SK-N-SH treated with all-trans-retinoic acid at 6 μM for 48 hours (cell line): ENCODE data around the gene ABCC10.
A peak's percentile ranks its signal among the peaks of the same experiment; 100 is the strongest.
"Not testable (repeated sequence)": the region's sequence is repeated elsewhere in the genome, so short reads cannot be mapped to it uniquely, and the experiment has no call there.

ENCODE experiments used
- ATAC-seq: fragments of 200-7000 bp; cut with Tn5 transposase; 3 replicates; pipeline ENCODE4 v1.9.1; 2020; ENCODE audit warnings: mild to moderate bottlenecking, moderate library complexity
- ARNTL ChIP-seq: fragments of 450-650 bp; formaldehyde crosslinking; IDR thresholded peaks from 2 replicates; pipeline ENCODE4 v1.5.0; 2020; ENCODE audit warnings: low read depth, mild to moderate bottlenecking, moderate library complexity, borderline replicate concordance
- BACH2 ChIP-seq: fragments of 250-450 bp; sonication (Bioruptor Pico); IDR thresholded peaks from 2 replicates; pipeline ENCODE4 v1.9.0; 2021; ENCODE audit warnings: mild to moderate bottlenecking, borderline replicate concordance
- CSDC2 ChIP-seq: fragments of 250-450 bp; sonication (Bioruptor Pico); IDR thresholded peaks from 2 replicates; pipeline ENCODE4 v1.5.0; 2020; ENCODE audit warnings: mild to moderate bottlenecking, moderate library complexity
- ESRRG ChIP-seq: fragments of 250-450 bp; sonication (Bioruptor Pico); IDR thresholded peaks from 2 replicates; pipeline ENCODE4 v1.6.1; 2021; ENCODE audit warnings: mild to moderate bottlenecking
- GLIS3 ChIP-seq: fragments of 250-450 bp; sonication (Bioruptor Pico); IDR thresholded peaks from 2 replicates; pipeline ENCODE4 v1.5.0; 2020; ENCODE audit warnings: mild to moderate bottlenecking, moderate library complexity
- ISL1 ChIP-seq: fragments of 250-450 bp; sonication (Bioruptor Pico); IDR thresholded peaks from 2 replicates; pipeline ENCODE4 v2.1.2; 2022; ENCODE audit warnings: mild to moderate bottlenecking, moderate library complexity
- OSR1 ChIP-seq: fragments of 250-450 bp; sonication (Bioruptor Pico); IDR thresholded peaks from 2 replicates; pipeline ENCODE4 v1.8.0; 2022; ENCODE audit warnings: moderate library complexity, mild to moderate bottlenecking, inconsistent platforms
- PPARA ChIP-seq: fragments of 250-450 bp; sonication (Bioruptor Pico); IDR thresholded peaks from 2 replicates; pipeline ENCODE4 v1.5.0; 2020; ENCODE audit warnings: mild to moderate bottlenecking, borderline replicate concordance
- RARB ChIP-seq: fragments of 250-450 bp; sonication (Bioruptor Pico); IDR thresholded peaks from 2 replicates; pipeline ENCODE4 v1.8.0; 2021; ENCODE audit warnings: mild to moderate bottlenecking, moderate library complexity
- TCF4 ChIP-seq: fragments of 250-450 bp; sonication (Bioruptor Pico); IDR thresholded peaks from 2 replicates; pipeline ENCODE4 v1.8.0; 2021; ENCODE audit warnings: mild to moderate bottlenecking, moderate library complexity, borderline replicate concordance
- TOX ChIP-seq: fragments of 250-450 bp; sonication (Bioruptor Pico); IDR thresholded peaks from 2 replicates; pipeline ENCODE4 v1.8.0; 2021; ENCODE audit warnings: mild to moderate bottlenecking, moderate library complexity, borderline replicate concordance
- ZC3H10 ChIP-seq: fragments of 250-450 bp; sonication (Bioruptor Pico); IDR thresholded peaks from 2 replicates; pipeline ENCODE4 v1.5.1; 2021; ENCODE audit warnings: mild to moderate bottlenecking, moderate library complexity
- ZFP3 ChIP-seq: fragments of 250-450 bp; sonication (Bioruptor Pico); IDR thresholded peaks from 2 replicates; pipeline ENCODE4 v1.5.0; 2020; ENCODE audit warnings: mild to moderate bottlenecking, moderate library complexity
- ZFP30 ChIP-seq: fragments of 450-650 bp; formaldehyde crosslinking; IDR thresholded peaks from 2 replicates; pipeline ENCODE4 v1.5.0; 2022; ENCODE audit warnings: mild to moderate bottlenecking, moderate library complexity
- ZNF565 ChIP-seq: fragments of 450-650 bp; formaldehyde crosslinking; conservative IDR thresholded peaks from 2 replicates; pipeline ENCODE4 v1.5.0; 2020; ENCODE audit warnings: low read depth, mild to moderate bottlenecking, moderate library complexity
- ZNF70 ChIP-seq: fragments of 450-650 bp; formaldehyde crosslinking; IDR thresholded peaks from 2 replicates; pipeline ENCODE4 v1.5.0; 2020; ENCODE audit warnings: mild to moderate bottlenecking, moderate library complexity
- ZNF8 ChIP-seq: fragments of 450-650 bp; formaldehyde crosslinking; IDR thresholded peaks from 2 replicates; pipeline ENCODE4 v1.5.0; 2020; ENCODE audit warnings: mild to moderate bottlenecking, moderate library complexity
- TF ChIP-seq, protein P1 (sequence below): fragments of 250-450 bp; sonication (Bioruptor Pico); IDR thresholded peaks from 2 replicates; pipeline ENCODE4 v1.8.0; 2021; ENCODE audit warnings: low read depth, mild to moderate bottlenecking, moderate library complexity, borderline replicate concordance
- TF ChIP-seq, protein P2 (sequence below): fragments of 250-450 bp; sonication (Bioruptor Pico); IDR thresholded peaks from 2 replicates; pipeline ENCODE4 v1.5.1; 2021; ENCODE audit warnings: mild to moderate bottlenecking, moderate library complexity
- TF ChIP-seq, protein P3 (sequence below): fragments of 250-450 bp; sonication (Bioruptor Pico); IDR thresholded peaks from 2 replicates; pipeline ENCODE4 v1.5.0; 2020; ENCODE audit warnings: mild to moderate bottlenecking, moderate library complexity
- TF ChIP-seq, protein P4 (sequence below): fragments of 250-450 bp; sonication (Bioruptor Pico); IDR thresholded peaks from 2 replicates; pipeline ENCODE4 v1.8.0; 2020; ENCODE audit warnings: mild to moderate bottlenecking, moderate library complexity, borderline replicate concordance

ABCC10 gene

DNA sequence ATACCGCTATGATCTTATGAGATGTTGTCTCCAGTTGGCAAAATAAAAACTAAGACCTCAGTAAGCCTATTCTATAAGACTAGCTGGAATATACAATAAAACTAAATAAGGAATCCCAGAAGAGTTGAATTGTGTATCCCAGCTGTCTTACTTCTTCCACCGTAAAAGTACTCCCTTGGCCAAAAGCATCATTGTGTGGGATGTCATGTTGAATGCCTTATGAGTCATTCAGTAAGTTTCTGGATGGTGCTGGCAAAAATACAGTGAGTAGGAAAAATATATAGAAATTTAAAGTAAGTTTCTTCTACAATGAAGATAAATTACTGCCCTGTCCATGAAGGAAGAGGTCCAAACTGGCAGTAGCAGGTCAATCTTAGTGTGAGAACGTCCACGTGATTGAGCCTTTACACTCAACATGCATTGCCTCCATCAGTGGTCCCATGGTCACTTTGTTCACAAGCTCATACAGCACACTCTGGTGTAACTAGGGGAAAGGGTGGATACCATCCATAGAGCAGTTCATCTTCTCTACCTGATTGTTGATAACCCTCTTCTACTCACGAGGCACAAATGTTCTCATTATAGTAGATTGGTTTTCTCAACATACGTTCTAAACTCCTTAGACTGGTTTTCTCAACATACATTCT lies 44.2 kb upstream of the ABCC10 start:
- TF ChIP-seq RARB (CRISPR knock-in tag) (no peak), ZNF565 (CRISPR knock-in tag) (no peak), OSR1 (no peak)
- ATAC-seq, result no peak

DNA sequence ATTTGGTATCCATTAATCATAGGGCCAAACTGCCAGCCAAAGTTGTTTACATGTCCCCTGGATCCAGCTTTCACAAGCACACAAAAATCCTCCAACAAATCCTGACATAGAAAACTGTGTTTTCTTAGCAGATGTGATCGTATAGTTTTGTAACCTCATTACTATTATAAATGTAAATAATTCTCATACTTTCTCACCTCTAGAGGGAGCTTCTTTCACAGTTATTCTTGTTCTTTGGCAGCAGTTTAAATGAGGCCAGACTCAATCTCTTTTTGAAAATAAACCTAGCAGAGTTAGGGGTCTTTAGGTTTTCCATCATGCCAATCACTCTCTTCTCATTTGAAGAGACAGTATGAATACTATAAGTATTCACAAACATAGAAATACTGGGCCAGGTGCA lies 40.8 kb upstream of the ABCC10 start:
- ATAC-seq, result peak; percentile 76
- no peak for TF ChIP-seq TOX (CRISPR knock-in tag)
- no peak for TF ChIP-seq CSDC2 (CRISPR knock-in tag)
- TF ChIP-seq ESRRG (CRISPR knock-in tag), result no peak

DNA sequence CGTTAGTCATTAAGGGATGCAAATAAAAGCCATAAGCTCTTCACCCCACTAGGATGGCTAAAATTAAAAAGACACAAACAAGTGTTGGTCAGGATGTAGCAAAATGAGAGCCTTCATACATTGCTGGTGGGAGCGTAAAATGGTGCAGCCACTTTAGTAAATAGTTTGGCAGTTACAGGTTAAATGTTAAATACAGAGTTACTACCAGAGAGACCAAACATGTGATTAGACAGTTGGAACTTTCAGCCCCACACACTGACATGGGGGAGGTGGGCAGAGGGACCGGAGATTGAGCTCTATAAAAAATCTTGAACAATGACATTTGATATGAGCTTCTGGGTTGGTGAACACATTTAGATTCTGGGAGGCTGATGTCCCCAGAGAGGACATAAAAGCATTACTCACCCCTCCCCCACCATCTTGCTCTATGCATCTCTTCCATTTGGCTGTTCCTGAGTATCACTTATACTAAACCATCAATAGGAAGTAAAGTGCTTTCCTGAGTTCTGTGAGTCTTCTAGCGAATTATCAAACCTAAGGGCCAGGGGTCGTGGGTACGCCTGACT lies 37.5 kb upstream of the ABCC10 start:
- TF ChIP-seq, protein P1, sequence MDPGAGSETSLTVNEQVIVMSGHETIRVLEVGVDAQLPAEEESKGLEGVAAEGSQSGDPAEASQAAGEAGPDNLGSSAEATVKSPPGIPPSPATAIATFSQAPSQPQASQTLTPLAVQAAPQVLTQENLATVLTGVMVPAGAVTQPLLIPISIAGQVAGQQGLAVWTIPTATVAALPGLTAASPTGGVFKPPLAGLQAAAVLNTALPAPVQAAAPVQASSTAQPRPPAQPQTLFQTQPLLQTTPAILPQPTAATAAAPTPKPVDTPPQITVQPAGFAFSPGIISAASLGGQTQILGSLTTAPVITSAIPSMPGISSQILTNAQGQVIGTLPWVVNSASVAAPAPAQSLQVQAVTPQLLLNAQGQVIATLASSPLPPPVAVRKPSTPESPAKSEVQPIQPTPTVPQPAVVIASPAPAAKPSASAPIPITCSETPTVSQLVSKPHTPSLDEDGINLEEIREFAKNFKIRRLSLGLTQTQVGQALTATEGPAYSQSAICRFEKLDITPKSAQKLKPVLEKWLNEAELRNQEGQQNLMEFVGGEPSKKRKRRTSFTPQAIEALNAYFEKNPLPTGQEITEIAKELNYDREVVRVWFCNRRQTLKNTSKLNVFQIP, result no peak
- TF ChIP-seq, protein P2, sequence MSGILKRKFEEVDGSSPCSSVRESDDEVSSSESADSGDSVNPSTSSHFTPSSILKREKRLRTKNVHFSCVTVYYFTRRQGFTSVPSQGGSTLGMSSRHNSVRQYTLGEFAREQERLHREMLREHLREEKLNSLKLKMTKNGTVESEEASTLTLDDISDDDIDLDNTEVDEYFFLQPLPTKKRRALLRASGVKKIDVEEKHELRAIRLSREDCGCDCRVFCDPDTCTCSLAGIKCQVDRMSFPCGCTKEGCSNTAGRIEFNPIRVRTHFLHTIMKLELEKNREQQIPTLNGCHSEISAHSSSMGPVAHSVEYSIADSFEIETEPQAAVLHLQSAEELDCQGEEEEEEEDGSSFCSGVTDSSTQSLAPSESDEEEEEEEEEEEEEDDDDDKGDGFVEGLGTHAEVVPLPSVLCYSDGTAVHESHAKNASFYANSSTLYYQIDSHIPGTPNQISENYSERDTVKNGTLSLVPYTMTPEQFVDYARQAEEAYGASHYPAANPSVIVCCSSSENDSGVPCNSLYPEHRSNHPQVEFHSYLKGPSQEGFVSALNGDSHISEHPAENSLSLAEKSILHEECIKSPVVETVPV (CRISPR knock-in tag), result no peak
- TF ChIP-seq GLIS3 (CRISPR knock-in tag) (no peak), ZNF70 (CRISPR knock-in tag) (no peak), PPARA (CRISPR knock-in tag) (no peak), OSR1 (no peak), CSDC2 (CRISPR knock-in tag) (no peak), ESRRG (CRISPR knock-in tag) (no peak), TOX (CRISPR knock-in tag) (no peak), ZFP30 (CRISPR knock-in tag) (no peak), ZNF565 (CRISPR knock-in tag) (no peak), ARNTL (no peak), ZNF8 (no peak), ISL1 (CRISPR knock-in tag) (no peak), RARB (CRISPR knock-in tag) (no peak), ZC3H10 (CRISPR knock-in tag) (no peak), BACH2 (CRISPR knock-in tag) (no peak), TCF4 (no peak)
- TF ChIP-seq, protein P3, sequence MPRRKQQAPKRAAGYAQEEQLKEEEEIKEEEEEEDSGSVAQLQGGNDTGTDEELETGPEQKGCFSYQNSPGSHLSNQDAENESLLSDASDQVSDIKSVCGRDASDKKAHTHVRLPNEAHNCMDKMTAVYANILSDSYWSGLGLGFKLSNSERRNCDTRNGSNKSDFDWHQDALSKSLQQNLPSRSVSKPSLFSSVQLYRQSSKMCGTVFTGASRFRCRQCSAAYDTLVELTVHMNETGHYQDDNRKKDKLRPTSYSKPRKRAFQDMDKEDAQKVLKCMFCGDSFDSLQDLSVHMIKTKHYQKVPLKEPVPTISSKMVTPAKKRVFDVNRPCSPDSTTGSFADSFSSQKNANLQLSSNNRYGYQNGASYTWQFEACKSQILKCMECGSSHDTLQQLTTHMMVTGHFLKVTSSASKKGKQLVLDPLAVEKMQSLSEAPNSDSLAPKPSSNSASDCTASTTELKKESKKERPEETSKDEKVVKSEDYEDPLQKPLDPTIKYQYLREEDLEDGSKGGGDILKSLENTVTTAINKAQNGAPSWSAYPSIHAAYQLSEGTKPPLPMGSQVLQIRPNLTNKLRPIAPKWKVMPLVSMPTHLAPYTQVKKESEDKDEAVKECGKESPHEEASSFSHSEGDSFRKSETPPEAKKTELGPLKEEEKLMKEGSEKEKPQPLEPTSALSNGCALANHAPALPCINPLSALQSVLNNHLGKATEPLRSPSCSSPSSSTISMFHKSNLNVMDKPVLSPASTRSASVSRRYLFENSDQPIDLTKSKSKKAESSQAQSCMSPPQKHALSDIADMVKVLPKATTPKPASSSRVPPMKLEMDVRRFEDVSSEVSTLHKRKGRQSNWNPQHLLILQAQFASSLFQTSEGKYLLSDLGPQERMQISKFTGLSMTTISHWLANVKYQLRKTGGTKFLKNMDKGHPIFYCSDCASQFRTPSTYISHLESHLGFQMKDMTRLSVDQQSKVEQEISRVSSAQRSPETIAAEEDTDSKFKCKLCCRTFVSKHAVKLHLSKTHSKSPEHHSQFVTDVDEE (CRISPR knock-in tag), result no peak
- ATAC-seq, result no peak

DNA sequence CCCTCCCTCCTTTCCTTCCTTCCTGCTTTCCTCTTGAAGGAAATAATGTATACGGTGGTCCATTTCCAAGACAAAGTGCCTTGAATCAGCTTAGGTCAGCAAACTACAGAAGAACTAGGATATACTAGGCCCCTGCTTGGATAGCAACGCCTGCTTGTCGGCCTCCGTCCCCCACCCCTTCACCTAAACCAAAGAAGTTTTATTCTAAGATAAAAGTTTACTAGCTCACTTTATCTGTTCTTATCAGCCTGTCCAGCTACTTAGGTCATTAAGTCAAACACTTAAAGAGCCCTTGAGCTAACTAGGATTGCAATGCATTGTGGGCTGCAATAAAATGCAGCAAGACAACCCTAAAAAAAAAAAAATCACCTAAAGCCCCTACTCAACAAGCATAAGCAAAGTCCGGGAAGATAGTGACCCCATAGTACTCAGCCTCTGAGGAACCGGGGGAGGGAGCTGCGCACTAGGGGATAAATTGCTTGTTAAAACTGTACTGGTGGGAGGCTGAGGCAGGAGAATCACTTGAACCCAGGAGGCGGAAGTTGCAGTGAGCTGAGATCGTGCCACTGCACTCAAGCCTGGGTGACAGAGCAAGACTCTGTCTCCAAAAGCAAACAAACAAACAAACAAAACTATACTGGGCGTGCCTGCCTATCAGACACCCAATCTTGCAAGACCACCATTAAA lies 36.4 kb upstream of the ABCC10 start:
- not testable (repeated sequence) for ATAC-seq

DNA sequence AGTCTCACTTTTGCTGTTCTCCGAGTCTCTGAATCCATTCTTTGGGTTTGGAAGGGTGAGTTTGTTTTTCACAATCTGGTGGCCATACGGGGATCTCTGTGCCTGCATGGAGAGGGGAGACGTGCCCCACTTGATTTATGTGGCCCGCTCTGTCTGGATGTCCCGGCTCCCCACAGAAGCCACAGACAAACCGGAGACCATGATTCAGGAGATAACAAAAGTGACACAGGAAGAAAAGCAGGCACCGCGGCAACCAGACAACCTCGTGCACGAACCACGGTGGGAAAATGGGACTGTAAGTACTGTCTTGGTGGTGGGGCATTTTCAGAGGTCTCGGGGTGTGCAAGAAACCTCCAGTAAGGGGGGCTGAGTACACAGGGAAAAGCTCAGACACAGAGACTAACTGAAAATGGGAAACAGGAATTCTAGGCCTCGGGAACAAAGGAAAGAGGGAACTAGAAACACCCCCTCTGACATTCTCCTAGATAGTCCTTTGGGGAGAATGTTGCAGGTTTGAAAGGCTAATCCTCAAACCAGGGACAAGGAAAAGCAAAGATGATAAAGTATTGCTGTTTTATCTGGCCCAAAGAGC lies 35.8 kb upstream of the ABCC10 start:
- no peak for ATAC-seq
- TF ChIP-seq TCF4 (no peak), ARNTL (no peak), ZC3H10 (CRISPR knock-in tag) (no peak), CSDC2 (CRISPR knock-in tag) (no peak), ZFP3 (CRISPR knock-in tag) (no peak), PPARA (CRISPR knock-in tag) (no peak), ZNF70 (CRISPR knock-in tag) (no peak)
- TF ChIP-seq, protein P4, sequence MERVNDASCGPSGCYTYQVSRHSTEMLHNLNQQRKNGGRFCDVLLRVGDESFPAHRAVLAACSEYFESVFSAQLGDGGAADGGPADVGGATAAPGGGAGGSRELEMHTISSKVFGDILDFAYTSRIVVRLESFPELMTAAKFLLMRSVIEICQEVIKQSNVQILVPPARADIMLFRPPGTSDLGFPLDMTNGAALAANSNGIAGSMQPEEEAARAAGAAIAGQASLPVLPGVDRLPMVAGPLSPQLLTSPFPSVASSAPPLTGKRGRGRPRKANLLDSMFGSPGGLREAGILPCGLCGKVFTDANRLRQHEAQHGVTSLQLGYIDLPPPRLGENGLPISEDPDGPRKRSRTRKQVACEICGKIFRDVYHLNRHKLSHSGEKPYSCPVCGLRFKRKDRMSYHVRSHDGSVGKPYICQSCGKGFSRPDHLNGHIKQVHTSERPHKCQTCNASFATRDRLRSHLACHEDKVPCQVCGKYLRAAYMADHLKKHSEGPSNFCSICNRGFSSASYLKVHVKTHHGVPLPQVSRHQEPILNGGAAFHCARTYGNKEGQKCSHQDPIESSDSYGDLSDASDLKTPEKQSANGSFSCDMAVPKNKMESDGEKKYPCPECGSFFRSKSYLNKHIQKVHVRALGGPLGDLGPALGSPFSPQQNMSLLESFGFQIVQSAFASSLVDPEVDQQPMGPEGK (CRISPR knock-in tag), result no peak
- TF ChIP-seq, protein P3 (CRISPR knock-in tag), result no peak
